Measurements from ENCODE around the gene PRR15L. TPM values are rescaled to one million over a fixed set of nuclear protein-coding genes. Genes with fewer than 3 reads are reported as not detected.

PRR15L gene
- polyA plus RNA-seq, 3 donors: 20.4 to 22.7 (median 21.6) TPM

DNA sequence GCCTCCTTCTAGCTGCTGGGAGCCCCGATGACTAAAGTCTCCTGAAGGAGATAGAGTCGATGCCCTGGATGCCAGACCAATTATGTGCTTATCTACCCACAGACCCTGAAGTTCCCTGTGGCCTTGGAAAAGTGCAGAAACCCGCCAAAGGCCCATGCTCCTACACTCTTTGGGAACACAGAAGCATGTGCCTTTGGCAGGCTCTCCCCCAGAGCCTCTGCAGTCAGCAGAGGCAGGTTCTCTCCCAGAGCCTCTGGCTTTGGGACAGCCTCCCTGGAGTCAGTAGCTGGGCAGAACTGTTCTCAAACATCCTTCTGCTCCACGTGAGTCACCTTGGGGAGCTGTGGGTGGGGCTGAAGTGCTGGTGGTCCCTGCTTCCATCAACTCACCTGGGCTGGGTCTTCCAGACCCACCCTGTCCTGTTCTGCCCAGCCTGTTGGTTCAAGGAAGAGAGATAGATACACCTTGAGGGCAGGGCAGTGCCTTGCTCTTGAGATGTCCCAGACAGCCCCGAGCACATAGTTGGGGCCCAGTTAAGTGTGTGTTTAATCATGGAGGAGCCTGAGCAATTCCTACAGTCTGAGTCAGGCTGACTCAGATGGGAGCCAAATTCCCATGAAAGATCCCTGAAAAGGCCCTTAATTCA is 10.0 kb upstream of the PRR15L start:
- no peak for DNase-seq

DNA sequence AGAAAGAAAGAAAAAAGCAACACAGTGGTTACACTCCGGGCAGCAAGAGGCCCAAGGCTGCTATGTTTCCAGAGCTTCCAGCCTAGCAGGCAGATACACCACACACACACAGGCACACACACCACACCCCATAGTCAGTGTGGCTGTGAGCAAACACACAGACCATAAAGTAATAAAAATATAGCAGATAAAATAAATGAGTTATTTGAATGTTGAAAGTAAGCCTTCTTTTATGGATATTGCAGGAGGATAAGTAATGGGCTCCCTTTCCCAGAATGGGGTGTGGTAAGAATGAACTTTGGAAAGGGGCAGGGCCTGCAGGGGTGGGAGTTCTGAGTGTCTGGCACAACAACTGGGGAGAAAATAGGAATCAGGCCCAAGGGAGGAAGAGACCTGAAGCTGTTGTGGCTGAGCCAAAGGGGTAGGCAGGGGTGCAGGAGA is 8.4 kb upstream of the PRR15L start:
- no peak for DNase-seq

DNA sequence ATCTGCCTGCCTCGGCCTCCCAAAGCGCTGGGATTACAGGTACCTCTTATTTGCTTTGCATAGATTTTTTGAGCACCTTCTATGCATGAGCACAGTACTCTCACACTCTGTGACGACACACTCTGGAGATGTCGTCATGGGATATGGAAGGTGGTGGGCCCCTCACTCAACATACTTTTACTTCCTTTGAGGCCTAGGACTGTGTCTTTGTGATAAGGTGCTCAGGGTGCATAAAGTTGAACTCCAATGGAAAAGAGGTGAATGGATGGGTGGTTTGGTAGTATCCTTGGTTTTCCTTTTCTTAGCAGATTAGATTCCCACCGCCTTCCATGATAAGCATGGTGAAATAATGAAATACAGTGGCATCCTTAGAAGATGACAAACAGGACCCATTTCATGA is 7.2 kb upstream of the PRR15L start:
- no peak for DNase-seq

DNA sequence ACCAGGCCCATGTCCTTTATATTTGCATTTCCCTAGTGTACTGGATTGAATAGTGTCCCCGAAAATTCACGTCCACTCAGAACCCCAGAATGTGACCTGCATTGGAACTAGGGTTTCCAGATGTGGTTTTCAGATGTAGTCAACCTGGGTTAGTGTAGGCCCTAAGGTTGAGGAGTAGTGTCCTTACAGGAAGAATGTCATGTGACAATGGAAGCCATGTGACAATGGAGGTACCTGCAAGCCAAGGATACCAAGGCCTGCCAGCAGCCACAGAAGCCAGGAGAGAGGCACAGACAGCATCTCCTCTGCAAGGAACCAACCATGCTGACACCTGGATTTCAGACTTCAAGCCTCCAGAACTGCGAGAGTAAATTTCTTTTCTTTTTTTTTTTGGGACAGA is 5.2 kb upstream of the PRR15L start:
- DNase-seq: no peak

DNA sequence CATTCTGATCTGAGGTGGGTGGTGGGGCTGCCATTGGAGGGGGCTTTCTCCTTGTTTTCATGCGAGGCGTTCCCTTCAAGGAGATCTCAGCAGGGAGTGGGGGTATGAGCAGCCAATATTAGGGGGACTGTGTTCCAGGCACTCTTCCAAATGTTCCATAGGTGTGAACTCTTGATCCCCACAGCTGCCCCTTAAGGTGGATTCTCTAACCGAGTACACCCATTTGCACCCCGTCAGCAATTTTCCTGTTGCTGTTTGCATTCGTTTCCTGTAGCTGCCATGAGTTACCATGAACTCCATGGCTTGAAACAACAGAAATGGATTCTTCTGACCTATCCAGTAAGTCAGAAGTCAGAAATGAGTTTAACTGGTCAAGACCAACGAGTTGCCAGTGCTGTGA is 3.7 kb upstream of the PRR15L start:
- DNase-seq: no peak

DNA sequence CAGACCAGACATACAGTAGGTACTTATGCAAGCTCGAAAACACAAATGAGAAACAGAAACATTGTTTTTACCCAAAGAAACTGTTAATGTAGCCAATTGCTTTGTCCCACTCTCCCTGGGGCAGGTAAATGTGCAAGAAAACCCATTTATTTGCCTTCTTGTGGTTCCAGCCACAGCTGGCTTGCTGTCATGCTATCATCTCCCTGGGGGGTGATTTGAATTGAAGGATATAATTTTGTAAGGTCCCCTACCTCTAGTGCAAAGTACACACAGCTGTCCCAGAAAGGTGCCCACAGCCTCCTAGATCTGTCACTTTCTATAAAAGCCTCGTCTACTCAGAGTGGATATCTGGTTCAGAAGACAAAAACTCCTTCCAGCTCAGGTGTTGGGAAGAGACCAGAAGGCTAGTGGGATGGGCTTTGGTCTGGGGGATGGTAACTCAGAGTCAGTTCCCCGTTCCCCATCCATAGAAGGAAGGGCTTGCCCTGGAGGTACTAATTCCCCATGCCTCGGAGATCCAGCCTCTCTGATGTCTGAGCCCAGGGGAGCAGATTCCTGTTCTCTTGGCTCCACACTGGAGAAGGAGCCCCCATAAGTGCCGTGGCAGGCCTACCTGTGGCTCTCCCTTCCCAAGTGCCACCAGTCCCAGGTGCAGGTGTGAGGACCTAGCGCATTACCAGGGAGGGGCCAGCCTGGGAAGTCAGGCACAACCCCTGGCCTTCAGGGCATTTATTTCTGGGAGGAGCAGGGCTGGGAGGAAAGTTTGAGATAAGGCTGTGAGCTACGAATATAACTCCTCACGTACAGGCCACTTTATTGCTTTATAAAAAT is 2.4 kb upstream of the PRR15L start:
- DNase-seq: no peak

DNA sequence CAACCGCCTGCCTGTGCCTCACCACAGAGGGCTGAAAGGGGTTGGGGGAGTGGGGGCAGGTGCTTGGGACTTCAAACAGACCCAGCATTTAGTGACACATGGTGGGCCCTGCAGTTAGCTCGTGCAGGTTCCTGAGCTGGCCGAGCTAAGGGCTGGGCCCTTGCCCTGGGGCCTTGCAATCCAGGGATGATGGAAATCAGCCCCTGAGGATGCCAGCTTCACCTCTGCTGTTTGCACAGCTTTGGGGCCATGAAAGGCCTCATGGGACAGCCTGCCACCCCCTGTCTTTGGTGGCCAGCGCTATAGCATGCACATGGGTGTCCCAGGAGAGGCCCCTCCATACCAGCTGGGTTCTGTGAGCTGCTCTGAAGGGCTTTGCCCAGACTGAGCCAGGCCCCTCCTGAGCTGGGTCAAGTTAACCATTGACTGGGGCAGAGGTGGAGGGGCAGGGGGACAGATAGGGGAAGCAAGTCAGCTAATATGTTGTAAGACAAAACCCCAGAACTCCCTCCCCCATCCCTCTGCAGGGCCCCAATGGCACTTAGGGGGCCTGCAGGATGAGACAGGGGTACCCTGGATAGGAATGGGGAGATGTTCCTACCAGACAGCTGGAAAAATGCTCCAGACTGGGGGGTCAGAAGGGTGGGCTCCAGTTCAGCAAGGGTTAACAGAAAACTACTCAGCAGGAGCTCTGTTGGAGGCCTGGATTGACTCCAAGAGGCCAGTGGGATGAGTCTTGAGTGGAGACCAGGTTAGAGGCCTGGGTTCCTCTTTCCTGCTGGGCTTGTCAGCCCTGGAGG is 692 bp downstream of the PRR15L start:
- no peak for DNase-seq

DNA sequence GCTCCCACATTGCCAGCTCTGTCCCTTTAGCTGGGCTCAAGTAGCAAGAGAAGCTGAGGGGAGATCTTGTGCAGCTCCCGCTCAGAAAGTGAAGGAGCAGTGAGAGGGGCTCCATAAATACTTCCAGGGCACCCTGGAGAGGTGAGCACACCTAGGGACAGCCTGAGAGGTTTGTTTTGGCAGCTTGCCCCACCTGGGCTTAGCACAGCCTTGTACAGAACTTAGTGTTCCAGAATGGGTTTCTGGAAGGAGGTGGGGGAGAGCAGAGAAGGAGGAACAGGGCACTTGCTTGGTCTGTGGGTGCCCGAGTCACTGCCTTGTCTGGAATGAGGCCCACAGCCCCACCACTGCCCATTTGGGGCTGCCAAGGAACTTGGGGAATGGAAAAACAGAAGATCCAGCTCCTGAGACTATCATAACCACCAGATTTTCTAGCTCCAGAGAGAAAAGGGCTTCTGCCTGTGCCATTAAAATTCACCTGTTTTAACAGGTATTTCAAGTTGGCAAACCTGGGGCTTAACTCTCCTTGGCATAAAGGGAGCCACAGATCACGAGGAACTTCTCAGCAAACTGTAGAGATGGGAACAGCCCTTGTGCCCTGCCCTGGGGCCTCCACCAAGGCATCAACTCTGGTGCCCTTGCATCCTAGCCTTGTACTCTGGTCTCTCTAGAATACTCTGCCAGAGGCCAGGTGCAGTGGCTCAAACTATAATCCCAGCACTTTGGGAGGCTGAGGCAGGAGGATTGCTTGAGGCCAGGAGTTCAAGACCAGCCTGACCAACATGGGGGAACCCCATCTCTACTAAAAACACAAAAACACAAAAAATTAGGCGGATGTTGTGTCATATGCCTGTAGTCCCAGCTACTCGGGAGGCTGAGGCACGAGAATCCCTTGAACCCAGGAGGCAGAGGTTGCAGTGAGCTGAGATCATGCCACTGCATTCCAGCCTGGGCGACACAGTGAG is 1.9 kb downstream of the PRR15L start:
- DNase-seq: no peak

DNA sequence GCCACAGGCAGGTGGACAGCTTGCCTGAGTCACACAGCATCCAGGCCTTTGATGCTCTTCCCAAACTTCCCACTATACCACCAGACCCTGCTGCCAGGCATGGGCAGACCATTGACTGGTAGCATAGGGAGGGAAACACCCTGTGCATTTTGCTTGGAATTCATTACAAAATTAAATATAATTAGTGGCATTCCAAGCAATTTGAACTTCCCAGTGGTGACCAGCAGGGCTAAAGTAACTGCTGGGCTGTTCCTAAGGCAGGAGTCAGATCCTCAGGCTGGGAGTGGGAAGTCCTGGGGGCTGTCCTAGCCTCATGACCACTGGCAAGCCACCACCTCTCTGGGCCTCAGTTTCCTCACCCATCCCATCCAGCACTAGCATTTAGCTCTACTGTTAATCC is 3.8 kb downstream of the PRR15L start:
- DNase-seq: no peak

DNA sequence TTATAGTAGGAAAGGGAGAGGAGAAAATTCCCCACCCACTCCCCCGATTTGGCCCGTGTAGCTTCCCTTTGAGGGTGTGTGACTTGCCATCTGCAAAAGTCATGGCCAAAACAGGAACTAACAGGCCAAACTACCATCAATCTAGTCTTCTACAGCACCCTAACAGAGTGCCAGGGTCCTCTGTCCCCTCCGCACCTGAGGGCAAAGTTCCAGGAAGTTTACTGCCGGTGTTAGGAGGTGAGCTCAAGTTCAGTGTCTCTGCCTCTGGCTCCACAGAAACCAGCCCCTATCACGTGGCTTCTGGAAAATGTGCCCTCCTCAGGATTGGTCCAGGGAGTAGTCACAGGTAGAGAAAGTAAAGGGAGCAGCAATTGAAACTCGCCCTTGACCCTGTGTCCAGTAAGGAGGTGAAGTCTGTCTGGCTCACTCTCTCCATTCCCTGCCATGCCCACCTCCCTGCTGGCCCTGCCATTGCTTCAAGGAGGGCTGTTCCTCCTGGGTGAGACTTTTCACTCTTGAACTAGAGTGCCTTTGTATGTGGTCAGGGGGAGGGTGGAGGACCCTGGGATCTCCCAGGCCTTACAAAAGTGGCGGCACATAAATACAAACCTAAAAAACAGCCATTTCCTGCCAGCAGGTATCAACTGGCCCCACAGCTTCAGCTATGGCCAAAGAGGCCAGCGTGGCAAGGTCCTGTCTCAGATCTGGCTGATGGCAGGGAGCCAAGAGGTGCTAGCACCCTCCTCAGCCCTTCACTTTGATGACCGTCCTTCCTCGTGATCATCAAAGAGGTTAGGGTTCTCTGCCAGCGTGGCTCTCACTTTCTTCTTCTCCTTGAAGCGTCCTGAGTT is 5.3 kb downstream of the PRR15L start:
- no peak for DNase-seq

DNA sequence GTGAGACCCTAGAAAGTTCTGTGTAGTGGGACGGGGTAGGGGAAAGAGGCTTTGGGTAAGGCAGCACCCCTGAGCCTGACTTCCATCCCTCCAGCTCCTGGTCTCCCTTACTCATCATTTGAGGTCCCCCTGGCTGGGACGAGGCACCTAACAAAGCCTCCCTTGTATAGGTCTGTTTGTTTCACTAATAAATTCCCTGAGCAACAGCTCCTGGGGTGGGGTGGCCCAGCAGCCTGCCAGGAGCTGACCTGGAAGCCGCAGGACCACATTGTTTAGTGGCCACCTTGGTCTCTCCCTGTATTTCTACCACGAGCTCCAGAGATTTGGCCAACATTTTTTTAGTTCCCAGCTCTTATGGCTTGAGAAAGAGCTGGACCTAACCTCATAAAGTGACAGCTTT is 7.2 kb downstream of the PRR15L start:
- no peak for DNase-seq

DNA sequence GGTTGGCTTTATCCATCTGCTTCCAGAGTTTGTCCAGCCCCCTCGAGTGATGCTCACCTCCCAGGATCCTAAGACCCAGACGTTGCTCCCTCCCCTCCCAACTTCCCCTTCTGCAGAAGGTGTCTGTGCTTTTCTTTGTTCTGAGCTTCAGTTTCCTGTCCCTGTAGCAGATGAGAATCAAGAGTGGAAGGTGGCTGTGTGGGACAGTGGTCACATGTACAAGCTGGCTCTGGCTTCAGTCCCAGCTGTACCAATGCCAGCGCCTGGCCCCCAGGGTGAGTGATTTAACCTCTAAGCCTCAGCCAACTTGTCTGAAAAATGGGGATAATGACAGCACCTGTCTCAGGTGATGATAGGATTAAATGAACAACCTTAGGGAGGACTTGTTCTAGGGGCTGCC is 7.7 kb downstream of the PRR15L start:
- no peak for DNase-seq

DNA sequence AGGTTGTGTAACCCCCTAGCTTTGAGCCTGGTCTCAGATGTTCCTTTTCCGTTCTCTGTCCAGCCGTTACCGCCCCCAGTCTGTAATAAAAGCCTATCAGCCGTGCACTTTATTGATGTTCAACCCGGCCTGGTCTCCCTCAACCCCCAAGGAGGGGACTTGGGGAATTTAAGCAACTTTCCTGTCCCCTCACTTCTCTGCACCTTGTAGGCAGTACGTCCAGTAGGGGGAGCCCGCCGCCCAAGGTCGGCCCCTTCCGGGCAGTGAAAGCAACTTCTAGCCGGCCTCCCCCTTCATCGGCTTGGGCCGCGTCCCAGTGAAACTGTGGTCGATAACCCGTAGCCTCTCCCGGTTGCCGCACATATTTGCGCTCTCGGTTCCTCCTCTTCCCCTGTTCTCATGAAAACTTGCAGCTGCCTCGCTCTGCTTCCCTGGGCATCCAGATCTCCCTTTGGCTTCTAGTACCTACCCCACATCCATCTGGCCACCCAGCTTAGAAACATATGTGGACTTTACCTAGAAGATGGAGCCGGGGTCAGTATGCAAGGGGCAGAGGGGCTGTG is 8.4 kb downstream of the PRR15L start:
- DNase-seq: peak; percentile 86

DNA sequence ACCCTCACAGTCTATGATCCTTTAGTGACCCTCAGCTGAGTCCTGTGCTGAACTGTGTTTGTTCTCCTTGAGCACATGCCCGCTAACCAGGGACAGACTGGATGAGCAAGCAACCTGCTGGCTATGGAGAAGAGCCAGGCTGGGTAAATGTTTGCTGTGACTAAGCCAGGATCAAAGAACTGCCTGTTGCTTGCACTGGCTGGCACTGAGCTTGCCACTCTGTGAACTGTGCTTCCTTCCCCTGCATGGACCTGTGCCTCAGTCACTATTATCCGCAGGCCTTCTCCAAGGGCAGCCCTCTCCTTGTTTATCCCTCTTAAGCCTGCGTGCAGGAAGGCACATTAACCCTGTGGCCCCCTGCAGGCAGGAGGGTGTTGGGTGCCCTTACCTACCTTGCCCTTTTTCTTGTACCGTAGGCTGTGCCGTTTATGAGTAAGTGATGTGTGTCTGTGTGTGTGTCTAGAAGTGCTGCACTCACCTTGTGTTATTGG is 8.9 kb downstream of the PRR15L start:
- DNase-seq: no peak

DNA sequence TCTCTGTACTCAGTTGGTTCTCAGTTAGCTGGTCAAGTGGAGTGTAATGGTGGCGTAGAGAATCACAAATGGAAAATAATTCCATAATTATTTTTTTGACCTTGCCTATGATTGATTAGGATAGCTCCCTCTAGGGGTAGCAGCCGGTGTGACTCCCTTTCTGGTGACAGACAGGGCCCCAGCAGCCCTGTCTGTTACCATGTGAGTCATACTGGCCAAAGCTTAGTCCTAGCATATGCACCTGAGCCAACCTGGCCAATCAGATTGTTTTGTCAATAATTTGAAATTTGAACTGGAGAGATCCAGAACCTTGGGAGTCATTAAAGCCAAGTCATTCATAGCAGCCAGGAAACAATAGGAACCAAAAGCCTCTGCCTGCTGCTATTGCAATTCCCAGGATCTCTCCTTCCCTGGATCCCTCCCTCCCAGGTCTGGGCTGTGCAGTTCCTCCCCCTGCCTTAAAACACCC is 10.7 kb downstream of the PRR15L start:
- DNase-seq: peak; percentile 40

DNA sequence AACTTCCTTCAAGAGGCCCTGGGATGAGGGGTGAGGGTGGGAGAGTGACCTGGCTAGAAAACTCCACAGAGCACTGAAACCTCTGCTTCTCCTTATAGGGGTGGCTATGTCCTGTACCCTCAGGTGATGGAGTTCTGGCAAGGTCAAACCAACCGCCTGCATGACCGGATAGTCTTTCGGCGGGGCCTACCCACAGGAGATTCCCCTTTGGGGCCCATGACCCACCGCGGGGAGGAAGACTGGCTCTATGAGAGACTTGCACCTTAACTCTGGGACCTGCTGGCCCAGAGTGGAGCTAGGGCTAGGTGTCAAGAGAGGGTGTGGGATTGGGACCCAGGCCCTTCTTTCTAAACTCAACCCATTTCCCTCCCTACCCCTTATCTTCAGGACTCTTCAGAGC is 11.2 kb downstream of the PRR15L start:
- DNase-seq: no peak

DNA sequence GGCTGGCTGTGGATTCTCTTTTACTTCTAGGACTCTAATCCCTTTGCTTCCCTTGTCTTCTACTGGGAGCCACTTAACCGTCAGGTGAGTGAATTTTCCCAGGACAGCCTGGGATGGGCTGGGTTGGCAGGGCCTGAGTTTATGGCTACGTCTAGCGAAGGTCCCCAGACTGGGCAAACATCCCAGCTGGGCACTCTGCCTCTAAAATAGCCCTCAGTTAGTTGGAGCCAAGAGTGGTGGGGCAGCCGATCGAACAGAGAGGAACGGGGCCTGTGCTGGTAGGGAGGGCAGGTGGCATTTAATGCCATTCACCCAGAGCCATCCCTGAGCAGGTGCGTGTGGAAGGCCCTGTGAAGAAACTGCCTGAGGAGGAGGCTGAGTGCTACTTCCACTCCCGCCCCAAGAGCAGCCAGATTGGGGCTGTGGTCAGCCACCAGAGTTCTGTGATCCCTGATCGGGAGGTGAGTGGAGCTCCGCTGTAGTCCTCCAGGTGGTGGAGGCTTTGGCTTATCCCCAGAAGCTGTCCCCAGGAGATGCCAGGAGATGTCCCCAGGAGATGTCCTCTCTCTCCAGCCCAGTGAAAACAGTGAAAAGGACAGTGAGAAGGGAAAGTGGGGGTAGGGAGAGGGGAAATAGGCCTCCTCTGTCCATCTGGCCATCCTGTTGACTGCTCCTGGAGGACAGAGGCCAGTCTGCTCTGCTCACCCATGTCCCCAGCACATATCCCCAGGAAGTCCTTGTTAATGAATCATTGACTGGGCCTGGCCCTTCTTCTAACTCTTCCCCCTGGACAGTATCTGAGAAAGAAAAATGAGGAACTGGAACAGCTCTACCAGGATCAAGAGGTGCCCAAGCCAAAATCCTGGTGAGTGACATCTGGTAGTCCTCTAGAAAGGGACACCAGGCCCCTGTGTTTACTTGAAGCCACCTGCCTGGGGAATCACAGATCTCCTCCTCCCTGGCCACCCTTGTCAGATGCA is 11.9 kb downstream of the PRR15L start:
- DNase-seq: no peak

DNA sequence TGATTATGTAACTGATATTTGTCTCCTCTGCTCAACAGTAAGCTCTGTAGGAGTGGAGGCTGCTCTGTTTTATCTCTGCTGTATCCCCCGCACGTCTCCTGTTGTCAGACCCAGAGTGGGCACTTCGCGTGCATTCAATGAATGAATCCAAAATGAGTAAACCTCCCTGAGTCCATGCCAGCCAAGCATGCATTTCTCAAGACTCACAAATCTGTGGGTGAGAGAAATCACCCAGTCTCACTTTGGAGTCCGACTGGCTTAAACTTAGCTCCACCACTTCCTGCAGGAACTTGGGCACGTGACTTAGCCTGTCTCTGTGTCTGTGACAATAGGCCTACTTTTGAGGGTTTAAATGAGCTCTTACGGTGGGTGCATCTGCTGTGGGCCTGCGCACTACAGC is 12.6 kb downstream of the PRR15L start:
- DNase-seq: no peak

DNA sequence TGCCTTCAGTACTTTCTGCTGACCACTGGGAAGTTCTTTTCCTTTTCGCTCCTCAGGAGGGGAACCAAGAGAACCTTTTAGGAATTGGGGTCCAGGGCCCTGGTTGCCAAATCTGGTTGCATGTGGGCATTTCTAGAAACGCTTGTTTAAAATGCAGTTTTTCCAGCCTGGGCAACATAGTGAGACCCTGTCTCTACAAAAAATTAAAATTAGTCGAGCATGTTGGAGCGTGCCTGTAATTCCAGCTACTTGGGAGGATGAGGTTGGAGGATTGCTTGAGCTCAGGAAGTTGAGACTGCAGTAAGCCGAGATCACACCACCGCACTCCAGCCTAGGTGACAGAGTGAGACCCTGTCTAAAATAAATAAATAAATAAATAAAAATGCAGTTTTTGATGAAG is 15.1 kb downstream of the PRR15L start:
- no peak for DNase-seq
